ENCODE results near the gene PTCHD1.

PTCHD1 gene

GRCh38 chrX:23398570-23398969 is 63.9 kb downstream of the PTCHD1 start:
- DNase-seq (ENCODE audit: low spot score), result no peak

GRCh38 chrX:23403849-23404248 is 69.2 kb downstream of the PTCHD1 start:
- no peak for DNase-seq (ENCODE audit: low spot score)

- no peak for DNase-seq (ENCODE audit: low spot score)
Observed at GRCh38 chrX:23422912-23423311, 88.3 kb downstream of the PTCHD1 start.

GRCh38 chrX:23434356-23434884 is 99.8 kb downstream of the PTCHD1 start:
- DNase-seq (ENCODE audit: low spot score), result no peak

- no peak for DNase-seq (ENCODE audit: low spot score)
Observed at GRCh38 chrX:23435108-23435507, 100.5 kb downstream of the PTCHD1 start.

- DNase-seq (ENCODE audit: low spot score), result no peak
Observed at GRCh38 chrX:23435575-23435974, 100.9 kb downstream of the PTCHD1 start.

GRCh38 chrX:23436875-23437274 is 102.2 kb downstream of the PTCHD1 start:
- DNase-seq (ENCODE audit: low spot score), result no peak

- no peak for DNase-seq (ENCODE audit: low spot score)
Observed at GRCh38 chrX:23451266-23451665, 116.6 kb downstream of the PTCHD1 start.
